Right lobe of liver (tissue), 6 donors: ENCODE measurements around the gene TBX10. TPM values are rescaled to one million over a fixed set of nuclear protein-coding genes. Genes with fewer than 3 reads are reported as not detected.

Source experiments
- ATAC-seq, 4 donors: fragments of 200-7000 bp; cut with Tn5 transposase; one replicate each; pipeline ENCODE4 v1.9.1; 2020; ENCODE audit warnings: mild to moderate bottlenecking in 4 of 4, moderate library complexity in 4 of 4
- DNase-seq, 3 donors: peaks; one replicate each; pipeline ENCODE4 v3.0.0-alpha.2; 2020
- H3K27ac ChIP-seq, 3 donors: fragments of 200-600 bp; one replicate each; pipeline ENCODE4 v1.8.0; 2022
- H3K27me3 ChIP-seq, 2 donors: fragments of 200-600 bp; one replicate each; pipeline ENCODE4 v1.8.0; 2022
- H3K36me3 ChIP-seq, 4 donors: fragments of 200-600 bp; sonication (generic) in 1 of 4; one replicate each; pipeline versions ENCODE4 v1.5.1 to v1.8.0; 2017 to 2022; ENCODE audit warnings: control low read depth in 1 of 4
- H3K4me1 ChIP-seq, 4 donors: fragments of 200-600 bp; sonication (generic) in 1 of 4; one replicate each; pipeline versions ENCODE4 v1.5.1 to v1.8.0; 2017 to 2022; ENCODE audit warnings: control low read depth in 1 of 4
- H3K4me3 ChIP-seq, 3 donors: fragments of 200-600 bp; one replicate each; pipeline ENCODE4 v1.8.0; 2022
- H3K9me3 ChIP-seq, 4 donors: fragments of 200-600 bp; sonication (generic) in 1 of 4; one replicate each; pipeline versions ENCODE4 v1.5.1 to v1.8.0; 2017 to 2022; ENCODE audit warnings: control low read depth in 1 of 4
- POLR2A ChIP-seq: fragments of 450-650 bp; IDR thresholded peaks from one replicate; pipeline ENCODE4 v1.6.1; 2017; ENCODE audit warnings: antibody characterized with exemption, mild to moderate bottlenecking
- WGBS: methylation state at CpG from one replicate; pipeline ENCODE4 v1.1.6; 2018; ENCODE audit warnings: low coverage, low lambda C conversion rate; ENCODE audit not compliant: insufficient coverage; ENCODE audit errors: missing lambda C conversion rate; 5-methylcytosine and 5-hydroxymethylcytosine counted together
- intact Hi-C, 2 donors: fragments of 100-400 bp; cut with DNase I; formaldehyde crosslinking; loops; one replicate each; pipeline versions ENCODE4 v1.11.2 to v1.14.1; 2022
- total RNA-seq, 6 experiments: library from RNA; depleted of rRNA in 2 of 6; stranded (reverse); fragments of >200 nt in 2 of 6; fragmentation: NEBNext Ultra II Directional in 3 of 6; extraction: Animal tissue kit (Norgen Biotek cat#: 25700) in 3 of 6; gene quantifications; one replicate each; pipeline versions ENCODE4 v1.1.0 to v1.2.4, GENCODE V29; 2016 to 2023
- TF ChIP-seq, protein P1 (sequence below), 4 donors: fragments of 200-600 bp in 3 of 4; fragments of 450-650 bp in 1 of 4; IDR thresholded peaks; one replicate each; pipeline versions ENCODE4 v1.5.1 to v1.8.0; 2016 to 2022; ENCODE audit warnings: antibody characterized with exemption in 4 of 4, mild to moderate bottlenecking in 2 of 4
- donor health status: DM: no; HTN: yes; CAD: no.
- donor health status: DM: no; HTN: no; CAD: no.
- donor health status: DM: no; HTN: no; CAD: no.
- donor health status: DM: no; HTN: yes; CAD: no.
- donor health status: DM: no; HTN: yes; CAD: no.

Gene TBX10
- total RNA-seq, 6 experiments from 2014 or later = 0.24 to 0.49 (median 0.34) TPM; not detected in 1

- DNase-seq = peak in 1 of 3 donors; percentile 20
- intact Hi-C loops = no loop called here
- Histone ChIP-seq H3K9me3 (no peaks in the 10 kb centered on the region), H3K4me1 (peaks cover 0 to 7% (median 0%) of the 10 kb centered on the region in 4 donors), H3K27me3 (no peaks in the 10 kb centered on the region), H3K4me3 (no peak overlapping the region), H3K36me3 (peaks cover 0 to 29% (median 6%) of the 10 kb centered on the region in 4 donors), H3K27ac (peak overlapping the region in 1 of 3 donors; percentile 33)
- no peak for TF ChIP-seq POLR2A
- TF ChIP-seq, protein P1, sequence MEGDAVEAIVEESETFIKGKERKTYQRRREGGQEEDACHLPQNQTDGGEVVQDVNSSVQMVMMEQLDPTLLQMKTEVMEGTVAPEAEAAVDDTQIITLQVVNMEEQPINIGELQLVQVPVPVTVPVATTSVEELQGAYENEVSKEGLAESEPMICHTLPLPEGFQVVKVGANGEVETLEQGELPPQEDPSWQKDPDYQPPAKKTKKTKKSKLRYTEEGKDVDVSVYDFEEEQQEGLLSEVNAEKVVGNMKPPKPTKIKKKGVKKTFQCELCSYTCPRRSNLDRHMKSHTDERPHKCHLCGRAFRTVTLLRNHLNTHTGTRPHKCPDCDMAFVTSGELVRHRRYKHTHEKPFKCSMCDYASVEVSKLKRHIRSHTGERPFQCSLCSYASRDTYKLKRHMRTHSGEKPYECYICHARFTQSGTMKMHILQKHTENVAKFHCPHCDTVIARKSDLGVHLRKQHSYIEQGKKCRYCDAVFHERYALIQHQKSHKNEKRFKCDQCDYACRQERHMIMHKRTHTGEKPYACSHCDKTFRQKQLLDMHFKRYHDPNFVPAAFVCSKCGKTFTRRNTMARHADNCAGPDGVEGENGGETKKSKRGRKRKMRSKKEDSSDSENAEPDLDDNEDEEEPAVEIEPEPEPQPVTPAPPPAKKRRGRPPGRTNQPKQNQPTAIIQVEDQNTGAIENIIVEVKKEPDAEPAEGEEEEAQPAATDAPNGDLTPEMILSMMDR (IDR thresholded peaks at IDR 0.05) = no peak
- ATAC-seq = no peak
- WGBS = 86% methylated on average over 3 of the region's 17 CpGs
These were observed 26.1 kb downstream of the TBX10 start for GRCh38 chr11:67613313-67613959.

- Histone ChIP-seq H3K27me3 (no peaks in the 10 kb centered on the region), H3K36me3 (peaks cover 0 to 29% (median 6%) of the 10 kb centered on the region in 4 donors), H3K4me1 (peaks cover 0 to 9% (median 2%) of the 10 kb centered on the region in 4 donors), H3K27ac (no peak overlapping the region), H3K4me3 (no peak overlapping the region), H3K9me3 (no peaks in the 10 kb centered on the region)
- WGBS = 73% methylated on average over 2 of the region's 13 CpGs
- TF ChIP-seq POLR2A = no peak
- TF ChIP-seq, protein P1 (IDR thresholded peaks at IDR 0.05) = no peak
- intact Hi-C loops = no loop called here
- DNase-seq = peak in 1 of 3 donors; percentile 16
- no peak for ATAC-seq
These were observed 26.8 kb downstream of the TBX10 start for GRCh38 chr11:67612751-67613150.

DNA sequence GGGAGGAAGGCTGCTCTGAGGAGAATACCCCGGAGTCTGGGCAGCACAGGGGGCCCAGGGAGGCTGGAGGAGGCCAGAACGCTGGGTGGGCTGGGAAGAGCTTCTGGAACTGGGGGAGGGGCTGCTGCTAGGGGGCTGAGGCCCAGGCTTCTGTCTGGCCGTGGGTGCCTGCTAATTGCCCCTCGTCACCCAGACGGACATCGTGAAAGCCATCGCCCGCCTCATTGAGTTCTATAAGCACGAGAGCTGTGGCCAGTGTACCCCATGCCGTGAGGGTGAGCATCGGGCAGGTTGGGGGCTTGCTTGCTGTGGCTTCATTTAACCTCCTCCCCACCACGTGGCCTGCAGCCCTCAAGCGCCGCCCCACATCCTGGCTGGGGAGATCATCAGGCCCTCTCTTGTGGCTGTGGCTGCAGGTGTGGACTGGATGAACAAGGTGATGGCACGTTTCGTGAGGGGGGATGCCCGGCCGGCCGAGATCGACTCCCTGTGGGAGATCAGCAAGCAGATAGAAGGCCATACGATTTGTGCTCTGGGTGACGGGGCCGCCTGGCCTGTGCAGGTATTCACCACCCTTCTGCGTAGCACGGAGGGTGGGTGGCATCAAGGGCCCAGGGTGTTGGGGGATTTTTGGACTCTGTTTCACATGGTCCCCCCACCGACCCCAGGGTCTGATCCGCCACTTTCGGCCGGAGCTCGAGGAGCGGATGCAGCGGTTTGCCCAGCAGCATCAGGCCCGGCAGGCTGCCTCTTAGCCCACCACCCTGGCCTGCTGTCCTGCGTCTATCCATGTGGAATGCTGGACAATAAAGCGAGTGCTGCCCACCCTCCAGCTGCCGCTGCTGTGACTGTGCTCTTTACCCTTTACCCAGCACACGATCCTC lies 27.6 kb downstream of the TBX10 start:
- DNase-seq (peak in 1 of 3 donors; percentile 17), ATAC-seq (no peak)
- H3K36me3 ChIP-seq = peaks cover 0 to 29% (median 6%) of the 10 kb centered on the region in 4 donors
- no peaks in the 10 kb centered on the region for H3K9me3 ChIP-seq
- TF ChIP-seq, protein P1 (IDR thresholded peaks at IDR 0.05) = no peak
- TF ChIP-seq POLR2A = no peak
- no peaks in the 10 kb centered on the region for H3K27me3 ChIP-seq
- H3K4me3 ChIP-seq = no peak overlapping the region
- intact Hi-C loops = no loop called here
- WGBS = 86% methylated on average over 3 of the region's 37 CpGs
- H3K27ac ChIP-seq = no peak overlapping the region
- H3K4me1 ChIP-seq = peaks cover 0 to 10% (median 4%) of the 10 kb centered on the region in 4 donors

DNA sequence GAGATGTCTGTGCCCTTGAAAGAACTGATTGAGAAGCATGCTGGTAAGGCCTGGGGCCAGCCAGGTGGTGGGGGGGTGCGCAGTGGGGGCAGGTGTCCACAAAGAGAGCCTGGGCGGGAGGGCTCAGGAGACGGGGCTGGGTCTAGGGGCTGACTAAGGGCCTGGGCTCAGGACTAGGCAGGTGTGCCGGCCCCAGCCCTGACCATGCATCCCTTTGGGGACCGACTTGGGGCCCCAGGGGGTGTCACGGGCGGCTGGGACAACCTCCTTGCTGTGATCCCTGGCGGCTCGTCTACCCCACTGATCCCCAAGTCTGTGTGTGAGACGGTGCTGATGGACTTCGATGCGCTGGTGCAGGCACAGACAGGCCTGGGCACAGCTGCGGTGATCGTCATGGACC lies 28.4 kb downstream of the TBX10 start:
- DNase-seq = no peak
- H3K4me1 ChIP-seq = peaks cover 0 to 8% (median 4%) of the 10 kb centered on the region in 4 donors

More for the DNA sequence above, 28.4 kb downstream of the TBX10 start:
- H3K9me3 ChIP-seq = no peaks in the 10 kb centered on the region
- H3K36me3 ChIP-seq = peaks cover 0 to 29% (median 6%) of the 10 kb centered on the region in 4 donors
- no peak overlapping the region for H3K27ac ChIP-seq
- H3K4me3 ChIP-seq = no peak overlapping the region
- ATAC-seq = no peak
- H3K27me3 ChIP-seq = no peaks in the 10 kb centered on the region
- intact Hi-C loops = no loop called here
- no peak for TF ChIP-seq POLR2A
- TF ChIP-seq, protein P1 (IDR thresholded peaks at IDR 0.05) = no peak
- WGBS = no CpG with 5 or more reads among the region's 14 CpGs
